K562 (cell line): ENCODE results near the gene ATP2B1. TPM values are rescaled to one million over a fixed set of nuclear protein-coding genes. Genes with fewer than 3 reads are reported as not detected.

Experiments used
- AFF4 ChIP-seq: sonication (generic); formaldehyde crosslinking; IDR thresholded peaks from 2 replicates; pipeline ENCODE4 v1.8.0; 2023; ENCODE audit warnings: mild to moderate bottlenecking, missing genetic modification reagents
- GATAD2B ChIP-seq: fragments of 450-650 bp; IDR thresholded peaks from 2 replicates; pipeline ENCODE4 v1.6.1; 2017; ENCODE audit warnings: mild to moderate bottlenecking, borderline replicate concordance
- HMGN3 ChIP-seq: IDR thresholded peaks from 2 replicates; pipeline ENCODE4 v1.6.1; 2011; ENCODE audit warnings: borderline replicate concordance, low read depth, mild to moderate bottlenecking, mixed read lengths, low read length; ENCODE audit not compliant: insufficient read length; ENCODE audit errors: extremely low read depth
- MTA3 ChIP-seq: fragments of 450-650 bp; formaldehyde crosslinking; IDR thresholded peaks from 2 replicates; pipeline ENCODE4 v1.6.1; 2017; ENCODE audit warnings: mild to moderate bottlenecking, borderline replicate concordance
- NONO ChIP-seq, 2 experiments: fragments of 200-400 bp in 1 of 2; fragments of 450-650 bp in 1 of 2; formaldehyde crosslinking in 1 of 2; IDR thresholded peaks; 2 replicates each; pipeline ENCODE4 v1.6.1; 2017; ENCODE audit warnings: low read depth in 2 of 2, mild to moderate bottlenecking in 2 of 2, moderate library complexity in 2 of 2, low read length in 1 of 2
- SIN3A ChIP-seq, 2 experiments: fragments of 150-350 bp in 1 of 2; IDR thresholded peaks; 2 replicates each; pipeline ENCODE4 v1.6.1; 2011 to 2016; ENCODE audit warnings: borderline replicate concordance in 2 of 2, low read depth in 2 of 2, low read length in 2 of 2, mild to moderate bottlenecking in 2 of 2, moderate library complexity in 2 of 2; ENCODE audit not compliant: control insufficient read depth in 1 of 2
- TAF1 ChIP-seq: IDR thresholded peaks from 2 replicates; pipeline ENCODE4 v1.6.1; 2011; ENCODE audit warnings: mild to moderate bottlenecking, low read length, moderate library complexity; ENCODE audit not compliant: insufficient read depth, control insufficient read depth, severe bottlenecking; ENCODE audit errors: extremely low read depth
- TCF15 ChIP-seq: fragments of 250-450 bp; sonication (Bioruptor Pico); IDR thresholded peaks from 2 replicates; pipeline ENCODE4 v1.8.0; 2022; ENCODE audit warnings: moderate library complexity, mild to moderate bottlenecking, inconsistent platforms
- TCFL5 ChIP-seq: fragments of 250-450 bp; sonication (Bioruptor Pico); conservative IDR thresholded peaks from 2 replicates; pipeline ENCODE4 v1.6.1; 2021; ENCODE audit warnings: mild to moderate bottlenecking, moderate library complexity, matching md5 sums
- ZBTB40 ChIP-seq, 2 experiments: fragments of 450-650 bp in 1 of 2; sonication (generic) in 1 of 2; formaldehyde crosslinking in 1 of 2; IDR thresholded peaks; 2 replicates each; pipeline versions ENCODE4 v1.7.1 to v1.9.0; 2016 to 2022; ENCODE audit warnings: inconsistent platforms in 1 of 2, mild to moderate bottlenecking in 1 of 2, missing genetic modification reagents in 1 of 2
- ZNF586 ChIP-seq: fragments of 450-650 bp; formaldehyde crosslinking; conservative IDR thresholded peaks from 2 replicates; pipeline ENCODE4 v1.4.0; 2020; ENCODE audit warnings: mild to moderate bottlenecking, moderate library complexity
- ZNF77 ChIP-seq: fragments of 250-450 bp; sonication (Bioruptor Pico); IDR thresholded peaks from 2 replicates; pipeline ENCODE4 v1.5.0; 2020
- polyA plus RNA-seq, 8 experiments: library from polyadenylated mRNA; depleted of rRNA in 4 of 8; stranded (reverse) in 5 of 8; unstranded in 3 of 8; fragments of >200 nt; fragmentation: Nextera tagmentation in 2 of 8; fragmentation: Illumina TruSeq in 1 of 8; extraction: Ambion mirVana in 2 of 8; extraction: Trizol in 1 of 8; gene quantifications; 2 replicates each; pipeline versions ENCODE4 v1.2.1 to v1.2.3, GENCODE V29; 2011 to 2014; ENCODE audit warnings: inconsistent platforms in 1 of 8, missing spikeins in 1 of 8
- total RNA-seq, 7 experiments: library from RNA; depleted of rRNA in 6 of 7; stranded (reverse); fragments of >200 nt in 6 of 7; fragmentation: Illumina TruSeq in 2 of 7; extraction: Trizol in 2 of 7; gene quantifications; 2 replicates each; pipeline versions ENCODE4 v1.2.1 to v1.2.3, GENCODE V29; 2011 to 2021; ENCODE audit warnings: low replicate concordance in 1 of 7

The ATP2B1 gene
- total and polyA plus RNA-seq, 9 of the 15 experiments (the other 6 are each of a cell fraction or from before 2014, with no cell fraction given), result 8.6 to 39.0 (median 27.8) TPM

GRCh38 chr12:89708565-89709156 lies at the start of gene ATP2B1 (continued):
- TF ChIP-seq AFF4 (peak; percentile 86; the same call in 1 of the 2 replicates), SIN3A (IDR thresholded peaks at IDR 0.05; ENCODE audit: borderline replicate concordance in 2 of 2, control insufficient read depth in 1 of 2, low read depth in 2 of 2, low read length in 2 of 2) (peak; percentile 13 to 62; a peak in 2 of 4 replicates), NONO (IDR thresholded peaks at IDR 0.05; ENCODE audit: low read depth in 2 of 2, low read length in 1 of 2) (peak; percentile 35 to 73; a peak in 3 of 4 replicates), MTA3 (0 out of 2 replicates have a peak, but pooled peaks have one; percentile 28), HMGN3 (peak; percentile 3), ZNF77 (no peak), TCF15 (no peak), TAF1 (peak; percentile 70), ZNF586 (no peak), GATAD2B (peak; percentile 84), TCFL5 (no peak), ZBTB40 (IDR thresholded peaks at IDR 0.05) (no peak), ZBTB40 (CRISPR knock-in tag; IDR thresholded peaks at IDR 0.05) (0 out of 2 replicates have a peak, but pooled peaks have one; percentile 29)
